Stimulated activated naive CD8-positive, alpha-beta T cell treated with anti-CD3 and anti-CD28 coated beads, Interleukin-15, Interleukin-2, amounts not matched to agents 100 ng/mL and 50 ng/mL, for 24 hours (primary cell): ENCODE measurements around the gene HKDC1.
A peak's percentile ranks its signal among the peaks of the same experiment; 100 is the strongest.

Experiments used
- H3K27ac Mint-ChIP-seq: one replicate; pipeline ENCODE4 v1.8.0; 2021; ENCODE audit warnings: mild to moderate bottlenecking, mixed read lengths
- H3K27me3 Mint-ChIP-seq: one replicate; pipeline ENCODE4 v1.8.0; 2021; ENCODE audit warnings: mixed read lengths
- H3K36me3 Mint-ChIP-seq: one replicate; pipeline ENCODE4 v1.8.0; 2021; ENCODE audit warnings: low read depth, mixed read lengths
- H3K4me1 Mint-ChIP-seq: one replicate; pipeline ENCODE4 v1.8.0; 2021; ENCODE audit warnings: low read depth, mixed read lengths
- H3K4me3 Mint-ChIP-seq: one replicate; pipeline ENCODE4 v1.8.0; 2021; ENCODE audit warnings: mild to moderate bottlenecking, mixed read lengths
- H3K9me3 Mint-ChIP-seq: one replicate; pipeline ENCODE4 v1.8.0; 2021; ENCODE audit warnings: mixed read lengths

The HKDC1 gene

GRCh38 chr10:69225681-69226080 lies 5.5 kb downstream of the HKDC1 start:
- Mint-ChIP-seq H3K9me3 (no peaks in the 10 kb centered on the region), H3K27ac (no peak overlapping the region), H3K27me3 (no peaks in the 10 kb centered on the region), H3K36me3 (no peaks in the 10 kb centered on the region), H3K4me3 (no peak overlapping the region), H3K4me1 (peaks cover 64% of the 10 kb centered on the region)

- Mint-ChIP-seq H3K36me3 (no peaks in the 10 kb centered on the region), H3K27me3 (no peaks in the 10 kb centered on the region), H3K9me3 (no peaks in the 10 kb centered on the region), H3K4me3 (no peak overlapping the region), H3K4me1 (peaks cover 61% of the 10 kb centered on the region), H3K27ac (no peak overlapping the region)
These were observed 6.9 kb downstream of the HKDC1 start for GRCh38 chr10:69226919-69227450.

- Mint-ChIP-seq H3K4me1 (peaks cover 60% of the 10 kb centered on the region), H3K27me3 (no peaks in the 10 kb centered on the region), H3K36me3 (no peaks in the 10 kb centered on the region), H3K27ac (peak overlapping the region; percentile 42), H3K4me3 (peak overlapping the region; percentile 80), H3K9me3 (no peaks in the 10 kb centered on the region)
These were observed 8.0 kb downstream of the HKDC1 start for GRCh38 chr10:69228151-69228550.

GRCh38 chr10:69229616-69229916 lies 9.4 kb downstream of the HKDC1 start:
- H3K27me3 Mint-ChIP-seq: no peaks in the 10 kb centered on the region
- H3K36me3 Mint-ChIP-seq: no peaks in the 10 kb centered on the region
- H3K27ac Mint-ChIP-seq: peak overlapping the region; percentile 90
- H3K9me3 Mint-ChIP-seq: no peaks in the 10 kb centered on the region
- H3K4me1 Mint-ChIP-seq: peaks cover 59% of the 10 kb centered on the region
- peak overlapping the region; percentile 80 for H3K4me3 Mint-ChIP-seq

- peaks cover 53% of the 10 kb centered on the region for H3K4me1 Mint-ChIP-seq
- no peaks in the 10 kb centered on the region for H3K9me3 Mint-ChIP-seq
- H3K27me3 Mint-ChIP-seq: no peaks in the 10 kb centered on the region
- no peaks in the 10 kb centered on the region for H3K36me3 Mint-ChIP-seq
- peak overlapping the region; percentile 90 for H3K27ac Mint-ChIP-seq
- H3K4me3 Mint-ChIP-seq: peak overlapping the region; percentile 80
These were observed 10.0 kb downstream of the HKDC1 start for GRCh38 chr10:69230128-69230527.

GRCh38 chr10:69232252-69232651 lies 12.1 kb downstream of the HKDC1 start:
- H3K9me3 Mint-ChIP-seq: no peaks in the 10 kb centered on the region
- H3K4me1 Mint-ChIP-seq: peaks cover 43% of the 10 kb centered on the region
- H3K27ac Mint-ChIP-seq: peak overlapping the region; percentile 21
- no peaks in the 10 kb centered on the region for H3K27me3 Mint-ChIP-seq
- no peaks in the 10 kb centered on the region for H3K36me3 Mint-ChIP-seq
- no peak overlapping the region for H3K4me3 Mint-ChIP-seq

GRCh38 chr10:69232736-69233480 lies 12.8 kb downstream of the HKDC1 start:
- Mint-ChIP-seq H3K4me1 (peaks cover 44% of the 10 kb centered on the region), H3K4me3 (no peak overlapping the region), H3K27ac (peak overlapping the region; percentile 0), H3K9me3 (no peaks in the 10 kb centered on the region), H3K36me3 (no peaks in the 10 kb centered on the region), H3K27me3 (no peaks in the 10 kb centered on the region)

- Mint-ChIP-seq H3K27me3 (no peaks in the 10 kb centered on the region), H3K4me3 (no peak overlapping the region), H3K9me3 (no peaks in the 10 kb centered on the region), H3K36me3 (no peaks in the 10 kb centered on the region), H3K4me1 (peaks cover 28% of the 10 kb centered on the region), H3K27ac (no peak overlapping the region)
These were observed 14.3 kb downstream of the HKDC1 start for GRCh38 chr10:69234447-69234846.

GRCh38 chr10:69237528-69238159 lies 17.5 kb downstream of the HKDC1 start:
- H3K27ac Mint-ChIP-seq: no peak overlapping the region
- H3K36me3 Mint-ChIP-seq: no peaks in the 10 kb centered on the region
- H3K27me3 Mint-ChIP-seq: no peaks in the 10 kb centered on the region
- H3K4me1 Mint-ChIP-seq: peaks cover 13% of the 10 kb centered on the region
- no peak overlapping the region for H3K4me3 Mint-ChIP-seq
- no peaks in the 10 kb centered on the region for H3K9me3 Mint-ChIP-seq

GRCh38 chr10:69239136-69239535 lies 19.0 kb downstream of the HKDC1 start:
- Mint-ChIP-seq H3K27me3 (no peaks in the 10 kb centered on the region), H3K36me3 (no peaks in the 10 kb centered on the region), H3K4me1 (peaks cover 5% of the 10 kb centered on the region), H3K4me3 (no peak overlapping the region), H3K9me3 (no peaks in the 10 kb centered on the region), H3K27ac (no peak overlapping the region)

- H3K36me3 Mint-ChIP-seq: no peaks in the 10 kb centered on the region
- H3K4me1 Mint-ChIP-seq: peaks cover 5% of the 10 kb centered on the region
- no peak overlapping the region for H3K27ac Mint-ChIP-seq
- no peaks in the 10 kb centered on the region for H3K27me3 Mint-ChIP-seq
- no peaks in the 10 kb centered on the region for H3K9me3 Mint-ChIP-seq
- no peak overlapping the region for H3K4me3 Mint-ChIP-seq
These were observed 19.8 kb downstream of the HKDC1 start for GRCh38 chr10:69239816-69240434.

GRCh38 chr10:69240455-69240854 lies 20.3 kb downstream of the HKDC1 start:
- no peaks in the 10 kb centered on the region for H3K9me3 Mint-ChIP-seq

GRCh38 chr10:69241575-69241974 lies 21.4 kb downstream of the HKDC1 start:
- Mint-ChIP-seq H3K27me3 (no peaks in the 10 kb centered on the region), H3K36me3 (no peaks in the 10 kb centered on the region), H3K4me3 (no peak overlapping the region), H3K9me3 (no peaks in the 10 kb centered on the region), H3K27ac (no peak overlapping the region), H3K4me1 (peaks cover 5% of the 10 kb centered on the region)

More at GRCh38 chr10:69240455-69240854, 20.3 kb downstream of the HKDC1 start:
- no peaks in the 10 kb centered on the region for H3K36me3 Mint-ChIP-seq
- no peak overlapping the region for H3K4me3 Mint-ChIP-seq
- peaks cover 5% of the 10 kb centered on the region for H3K4me1 Mint-ChIP-seq
- H3K27ac Mint-ChIP-seq: no peak overlapping the region
- no peaks in the 10 kb centered on the region for H3K27me3 Mint-ChIP-seq

GRCh38 chr10:69242040-69242851 lies 22.1 kb downstream of the HKDC1 start:
- Mint-ChIP-seq H3K4me3 (no peak overlapping the region), H3K27ac (no peak overlapping the region), H3K36me3 (no peaks in the 10 kb centered on the region), H3K27me3 (no peaks in the 10 kb centered on the region), H3K4me1 (peaks cover 5% of the 10 kb centered on the region), H3K9me3 (no peaks in the 10 kb centered on the region)

- peaks cover under 1% of the 10 kb centered on the region for H3K4me1 Mint-ChIP-seq
- H3K27me3 Mint-ChIP-seq: no peaks in the 10 kb centered on the region
- no peak overlapping the region for H3K4me3 Mint-ChIP-seq
- no peaks in the 10 kb centered on the region for H3K36me3 Mint-ChIP-seq
- H3K27ac Mint-ChIP-seq: no peak overlapping the region
- no peaks in the 10 kb centered on the region for H3K9me3 Mint-ChIP-seq
These were observed 22.7 kb downstream of the HKDC1 start for GRCh38 chr10:69242852-69243212.
